Ishikawa (cell line): ENCODE data around the gene HNF1B.

Experiments used
- CEBPB ChIP-seq: IDR thresholded peaks from 2 replicates; pipeline ENCODE4 v1.6.1; 2012
- CREB1 ChIP-seq: IDR thresholded peaks from 2 replicates; pipeline ENCODE4 v1.6.1; 2012; ENCODE audit warnings: low read depth
- EGR1 ChIP-seq: IDR thresholded peaks from 2 replicates; pipeline ENCODE4 v1.6.1; 2012
- EP300 ChIP-seq: IDR thresholded peaks from 2 replicates; pipeline ENCODE4 v1.6.1; 2012; ENCODE audit warnings: borderline replicate concordance
- FOXM1 ChIP-seq: IDR thresholded peaks from 2 replicates; pipeline ENCODE4 v1.6.1; 2012; ENCODE audit warnings: low read depth, borderline replicate concordance
- MAX ChIP-seq: IDR thresholded peaks from 2 replicates; pipeline ENCODE4 v1.6.1; 2012
- NFIC ChIP-seq: IDR thresholded peaks from 2 replicates; pipeline ENCODE4 v1.6.1; 2012
- RAD21 ChIP-seq: IDR thresholded peaks from 2 replicates; pipeline ENCODE4 v1.6.1; 2012; ENCODE audit warnings: low read depth
- REST ChIP-seq: IDR thresholded peaks from 2 replicates; pipeline ENCODE4 v1.6.1; 2012; ENCODE audit warnings: low read depth, mild to moderate bottlenecking
- TAF1 ChIP-seq: IDR thresholded peaks from 2 replicates; pipeline ENCODE4 v1.6.1; 2012; ENCODE audit warnings: low read depth, mild to moderate bottlenecking
- TCF12 ChIP-seq: IDR thresholded peaks from 2 replicates; pipeline ENCODE4 v1.6.1; 2012; ENCODE audit warnings: low read depth
- TEAD4 ChIP-seq: IDR thresholded peaks from 2 replicates; pipeline ENCODE4 v1.6.1; 2012
- USF1 ChIP-seq: IDR thresholded peaks from 2 replicates; pipeline ENCODE4 v1.6.1; 2012
- YY1 ChIP-seq: IDR thresholded peaks from 2 replicates; pipeline ENCODE4 v1.6.1; 2012; ENCODE audit warnings: low read depth

GRCh38 chr17:37789021-37789565, 44.2 kb upstream of the HNF1B start:
- TF ChIP-seq TAF1 (no peak), RAD21 (no peak), MAX (no peak), EP300 (no peak), CREB1 (no peak), NFIC (no peak), REST (no peak), CEBPB (no peak), FOXM1 (no peak), EGR1 (no peak), YY1 (no peak), TCF12 (no peak), TEAD4 (no peak), USF1 (no peak)
